CD4-positive, alpha-beta T cell treated with Interleukin-1 beta for 1 hour (primary cell): ENCODE measurements around the gene JPH3.

ENCODE experiments used
- DNase-seq, 2 donors: peaks; one replicate each; pipeline ENCODE4 v3.0.0-alpha.2; 2020 to 2022

The JPH3 gene

DNA sequence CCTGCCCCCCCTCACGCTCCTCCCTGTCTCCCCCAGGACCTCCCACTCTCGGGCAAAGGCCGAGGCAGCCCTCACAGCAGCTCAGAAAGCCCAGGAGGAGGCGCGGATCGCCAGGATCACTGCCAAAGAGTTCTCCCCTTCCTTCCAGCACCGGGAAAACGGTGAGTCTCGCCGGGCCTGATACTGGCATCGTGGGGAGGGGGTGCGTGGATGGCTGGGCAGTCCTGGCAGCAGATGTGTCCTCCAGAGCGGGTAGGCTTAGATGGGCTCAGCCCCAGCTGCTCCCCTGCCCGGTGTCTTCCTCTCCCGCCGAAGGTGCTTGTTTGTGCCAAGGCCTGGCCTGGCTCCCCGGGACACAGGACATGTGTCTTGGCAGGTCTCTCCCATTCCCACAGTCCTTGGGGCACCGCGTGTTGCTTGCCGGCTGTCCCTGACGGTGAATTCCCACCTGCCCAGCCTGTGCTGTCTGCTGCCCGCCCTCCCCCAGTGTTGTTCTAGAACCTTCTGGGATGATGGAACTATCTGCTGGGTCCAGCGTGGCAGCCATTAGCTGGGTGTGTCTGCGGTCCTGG, 81.9 kb downstream of the JPH3 start:
- no peak for DNase-seq

DNA sequence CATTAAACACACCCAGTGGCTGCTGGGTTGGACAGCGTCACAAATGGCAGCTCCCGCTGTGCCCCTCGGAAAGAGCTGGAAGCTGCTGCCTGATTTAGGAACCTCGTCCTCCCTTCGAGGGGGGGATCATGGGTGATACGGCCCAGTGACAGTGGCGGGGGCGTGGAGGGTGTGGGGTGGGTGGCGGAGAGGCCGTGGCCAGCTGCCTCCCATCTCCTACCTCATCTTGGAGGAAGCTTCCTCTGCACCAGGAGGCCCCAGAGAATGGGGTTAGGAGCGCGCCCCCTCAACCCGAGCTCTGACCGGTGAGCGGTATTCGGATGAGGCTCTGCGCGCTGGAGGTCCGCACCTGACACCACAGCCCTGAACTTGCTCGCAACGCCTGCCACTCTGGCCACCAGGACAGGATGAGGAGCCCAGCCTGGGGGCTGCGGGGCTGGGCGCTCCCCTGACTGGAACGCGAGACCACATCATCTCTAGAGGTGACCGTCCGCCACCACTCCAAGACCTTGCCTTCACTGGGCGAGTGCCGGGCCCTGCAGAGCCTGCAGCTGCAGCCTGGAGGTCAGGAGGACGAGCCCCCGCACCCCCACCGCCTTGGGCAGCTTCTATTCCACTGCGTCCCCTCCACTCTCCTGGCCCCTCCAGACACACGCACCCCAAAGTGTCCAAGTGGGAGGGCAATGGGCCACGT, 82.5 kb downstream of the JPH3 start:
- no peak for DNase-seq

DNA sequence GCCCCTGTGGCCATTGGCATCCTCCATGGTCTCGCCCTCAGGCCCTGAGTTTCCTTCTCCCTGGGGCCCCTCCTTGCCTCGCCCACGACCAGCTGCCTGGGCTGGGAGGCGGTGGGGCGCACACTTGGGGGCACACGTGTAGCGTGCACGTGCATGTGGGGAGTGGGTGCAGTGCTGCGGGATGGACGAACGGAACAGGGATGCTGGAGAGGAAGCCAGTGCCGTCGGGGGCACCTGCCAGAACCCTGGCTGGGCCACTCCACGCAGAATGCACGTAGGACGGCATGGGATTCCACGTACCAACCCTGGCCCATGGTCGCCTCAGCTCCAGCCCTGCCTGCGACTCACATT, 83.1 kb downstream of the JPH3 start:
- no peak for DNase-seq

DNA sequence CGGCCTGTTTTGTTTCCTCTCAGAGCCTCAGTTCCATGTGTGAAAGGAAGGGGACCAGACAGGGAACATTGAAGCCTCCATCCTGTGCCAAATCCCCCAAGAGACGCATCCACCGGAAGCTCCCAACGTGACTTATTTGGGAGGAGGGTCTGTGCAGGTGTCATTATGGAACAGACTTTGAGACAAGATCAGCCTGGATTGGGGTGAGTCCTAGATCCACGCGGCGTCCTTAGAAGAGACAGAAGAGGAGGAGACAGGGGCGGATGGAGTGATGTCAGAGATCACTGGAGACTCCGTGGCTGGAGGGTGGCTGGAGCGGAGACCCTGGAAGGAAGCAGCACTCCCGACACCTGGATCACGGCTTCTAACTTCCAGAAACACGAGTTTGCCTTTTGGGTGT, 83.5 kb downstream of the JPH3 start:
- DNase-seq: no peak

DNA sequence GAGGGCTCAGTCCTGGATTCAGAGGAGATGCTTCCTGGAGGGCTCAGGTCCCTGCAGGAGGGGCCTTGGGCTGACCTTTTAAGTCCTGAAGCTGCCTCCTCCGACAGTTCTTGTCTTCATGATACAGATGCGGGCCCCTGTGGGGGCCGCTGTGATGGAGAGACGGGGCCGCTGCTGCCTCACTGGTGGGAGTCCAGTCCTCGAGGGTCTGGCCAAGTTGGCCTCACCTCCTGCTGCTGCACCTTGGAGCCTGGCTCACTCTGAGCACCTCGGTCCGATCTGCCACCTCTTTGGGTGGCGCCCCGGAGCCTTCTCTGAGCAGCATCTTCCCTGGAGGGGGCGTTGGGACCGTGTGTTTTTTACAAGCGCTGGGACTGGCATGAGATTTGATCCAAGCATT, 84.4 kb downstream of the JPH3 start:
- DNase-seq: no peak

DNA sequence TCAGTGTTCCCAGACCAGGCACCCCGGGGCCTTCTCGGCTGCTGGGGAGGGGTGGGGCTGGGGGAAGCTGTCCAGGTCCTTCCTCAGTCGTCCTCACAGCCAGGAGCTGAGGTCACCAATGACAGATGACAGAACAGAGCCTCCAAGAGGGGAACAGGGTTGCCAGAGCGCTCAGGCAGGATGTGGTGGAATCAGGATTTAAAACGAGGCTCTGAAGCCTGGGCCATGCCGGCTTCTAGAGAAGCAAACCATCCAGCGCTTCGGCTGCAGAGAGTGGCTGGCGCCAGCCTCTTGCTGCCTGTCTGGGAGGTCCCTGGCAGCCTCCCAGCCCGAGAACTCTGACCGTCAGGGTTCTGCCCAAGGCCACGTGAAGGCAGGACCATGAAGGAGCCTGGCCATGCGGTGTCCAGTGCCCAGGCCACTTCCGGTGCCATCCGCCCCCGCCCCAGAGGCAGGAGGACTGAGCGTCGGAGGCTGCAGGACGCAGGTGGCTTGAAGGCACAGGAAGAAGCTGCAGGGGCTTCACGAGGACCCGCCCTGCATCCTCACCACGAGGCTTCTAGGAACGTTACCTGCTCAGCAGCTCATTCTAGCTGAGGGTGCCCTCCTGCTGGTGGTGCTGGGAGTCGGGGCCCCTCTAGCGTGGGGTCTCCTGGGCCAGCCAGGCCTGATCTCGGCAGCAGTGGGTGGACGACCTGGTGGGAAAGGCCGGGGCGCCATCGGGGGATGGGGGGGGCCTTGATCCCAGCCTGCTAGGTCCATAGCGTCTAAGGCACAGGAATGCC, 85.0 kb downstream of the JPH3 start:
- DNase-seq: no peak

DNA sequence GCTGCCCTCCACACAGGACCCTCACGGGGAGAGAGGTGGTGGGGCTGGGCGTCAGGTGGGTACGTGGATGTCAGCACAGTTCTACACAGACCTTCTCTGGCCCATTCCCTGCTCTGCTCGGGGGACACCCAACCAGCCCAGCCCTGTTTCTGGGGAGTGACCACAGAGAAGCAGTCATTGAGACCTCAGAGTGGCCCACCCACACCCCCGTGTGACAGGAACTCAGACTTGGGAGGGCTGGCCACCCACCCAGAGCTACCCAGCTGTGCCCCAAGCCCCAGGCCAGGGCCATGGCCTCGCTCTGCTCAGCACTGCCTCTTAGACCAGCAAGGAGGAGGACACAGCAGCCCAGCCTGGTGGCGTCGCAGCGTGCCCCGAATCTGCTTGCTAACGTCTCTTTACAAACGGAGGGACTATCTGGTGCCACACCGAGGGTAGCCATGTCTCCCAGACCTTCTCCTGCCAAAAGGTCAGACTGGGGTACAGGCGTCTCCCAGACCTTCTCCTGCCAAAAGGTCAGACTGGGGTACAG, 85.8 kb downstream of the JPH3 start:
- DNase-seq: no peak

DNA sequence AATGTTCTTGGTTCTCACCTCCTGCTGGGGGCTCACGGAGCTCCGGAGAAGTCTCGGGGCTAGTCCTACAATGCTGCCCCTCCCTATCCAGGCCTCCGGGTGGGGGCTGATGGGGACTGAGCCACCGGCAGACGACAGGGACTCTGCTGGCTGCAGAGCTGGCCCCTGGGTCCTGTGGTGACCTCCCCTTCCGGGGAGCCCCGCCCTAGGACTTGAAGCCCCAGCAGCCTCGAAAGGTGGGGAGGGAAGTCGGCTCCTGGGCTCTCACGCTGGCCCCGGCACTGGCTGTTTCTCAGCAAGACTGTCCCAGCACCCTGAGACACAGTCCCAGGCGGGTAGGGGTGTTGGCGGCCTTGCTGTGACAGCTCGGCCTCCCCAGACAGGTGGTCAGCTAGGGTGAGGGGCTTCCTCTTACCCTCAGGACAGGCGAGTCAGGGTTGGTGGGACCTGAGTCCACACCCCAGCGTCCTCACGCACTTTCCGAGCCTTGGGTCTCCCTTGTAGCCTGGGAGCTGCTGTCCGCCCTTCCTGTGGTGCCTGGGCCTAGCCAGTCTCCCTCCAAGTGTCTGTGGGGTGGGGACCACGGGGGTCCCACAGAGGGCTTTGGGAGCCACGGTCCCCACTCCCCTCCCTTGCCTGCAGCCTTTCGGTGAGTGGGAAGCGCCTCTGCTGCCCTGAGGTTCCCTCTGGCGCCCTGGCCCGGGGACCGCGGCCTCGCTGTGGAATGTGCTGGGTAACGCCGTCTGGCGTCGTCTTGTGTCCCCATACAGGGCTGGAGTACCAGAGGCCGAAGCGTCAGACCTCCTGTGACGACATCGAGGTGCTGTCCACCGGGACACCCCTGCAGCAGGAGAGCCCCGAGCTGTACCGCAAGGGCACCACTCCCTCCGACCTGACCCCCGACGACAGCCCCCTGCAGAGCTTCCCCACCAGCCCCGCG, 86.8 kb downstream of the JPH3 start:
- no peak for DNase-seq

DNA sequence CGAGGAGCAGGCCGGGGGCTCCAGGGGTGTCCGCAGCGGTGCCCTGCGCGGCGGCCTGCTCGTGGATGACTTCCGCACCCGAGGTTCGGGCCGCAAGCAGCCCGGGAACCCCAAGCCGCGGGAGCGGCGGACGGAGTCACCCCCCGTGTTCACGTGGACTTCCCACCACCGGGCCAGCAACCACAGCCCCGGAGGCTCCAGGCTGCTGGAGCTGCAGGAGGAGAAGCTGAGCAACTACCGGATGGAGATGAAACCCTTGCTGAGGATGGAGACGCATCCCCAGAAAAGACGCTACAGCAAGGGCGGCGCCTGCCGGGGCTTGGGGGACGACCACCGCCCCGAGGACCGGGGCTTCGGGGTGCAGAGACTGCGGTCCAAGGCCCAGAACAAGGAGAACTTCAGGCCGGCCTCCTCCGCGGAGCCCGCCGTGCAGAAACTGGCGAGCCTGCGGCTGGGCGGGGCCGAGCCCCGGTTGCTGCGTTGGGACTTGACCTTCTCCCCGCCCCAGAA, 87.7 kb downstream of the JPH3 start:
- DNase-seq: no peak

DNA sequence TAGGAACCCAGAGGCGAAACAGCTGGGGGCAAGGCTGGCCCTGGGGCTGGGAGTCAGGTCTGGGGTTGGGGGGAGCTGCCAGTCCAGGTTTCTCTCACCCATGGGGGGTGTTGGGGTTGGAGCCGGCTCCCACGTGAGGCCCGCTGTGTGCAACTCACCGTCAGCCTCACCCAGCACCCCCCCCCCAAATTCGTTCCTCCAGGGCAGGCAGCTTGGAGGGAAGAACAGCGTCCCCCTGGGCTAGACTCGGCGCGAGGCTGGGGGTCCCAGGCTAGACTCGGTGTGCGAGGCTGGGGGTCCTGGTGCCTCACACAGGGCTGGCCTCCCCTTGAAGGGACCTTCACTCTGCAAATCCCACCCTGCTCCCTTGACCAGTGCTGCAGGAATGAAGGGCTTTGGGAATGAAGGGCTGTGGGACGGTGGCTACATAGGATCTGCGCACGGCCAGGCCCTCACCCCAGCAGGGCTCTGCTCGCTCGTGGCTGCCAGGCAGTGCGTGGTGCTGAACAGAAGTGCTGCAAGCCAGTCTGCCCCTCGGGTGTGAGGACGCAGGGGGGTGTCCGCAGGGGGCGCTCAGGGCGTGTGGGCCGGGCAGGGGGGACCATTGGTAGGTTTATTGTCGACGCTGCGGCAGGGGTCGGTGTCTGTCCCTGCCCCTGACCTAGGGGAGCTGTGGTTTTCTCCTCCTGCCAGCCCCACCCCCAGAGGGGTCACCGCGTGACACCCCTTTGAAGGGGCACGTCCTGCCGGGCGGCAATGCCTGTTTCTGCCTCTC, 88.8 kb downstream of the JPH3 start:
- DNase-seq: no peak

DNA sequence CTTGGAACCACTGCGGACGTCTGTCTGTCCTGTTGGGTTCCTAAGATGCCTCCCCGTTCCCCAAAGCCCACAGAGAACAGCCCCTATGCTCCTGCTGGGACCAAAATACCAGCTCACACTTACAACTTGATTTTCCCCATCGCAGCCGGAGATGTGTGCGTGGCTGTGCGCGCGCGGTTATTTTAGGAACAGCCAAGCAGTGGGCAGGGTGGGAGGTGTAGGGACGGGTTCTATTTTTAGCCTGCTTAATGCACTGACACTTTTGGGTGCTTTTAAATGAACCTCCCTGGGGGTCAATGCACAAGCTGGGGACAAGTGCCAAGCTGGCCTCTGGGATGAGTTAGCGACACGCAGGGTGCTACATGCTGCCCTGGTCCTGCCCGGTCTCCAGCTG, 89.4 kb downstream of the JPH3 start:
- no peak for DNase-seq

DNA sequence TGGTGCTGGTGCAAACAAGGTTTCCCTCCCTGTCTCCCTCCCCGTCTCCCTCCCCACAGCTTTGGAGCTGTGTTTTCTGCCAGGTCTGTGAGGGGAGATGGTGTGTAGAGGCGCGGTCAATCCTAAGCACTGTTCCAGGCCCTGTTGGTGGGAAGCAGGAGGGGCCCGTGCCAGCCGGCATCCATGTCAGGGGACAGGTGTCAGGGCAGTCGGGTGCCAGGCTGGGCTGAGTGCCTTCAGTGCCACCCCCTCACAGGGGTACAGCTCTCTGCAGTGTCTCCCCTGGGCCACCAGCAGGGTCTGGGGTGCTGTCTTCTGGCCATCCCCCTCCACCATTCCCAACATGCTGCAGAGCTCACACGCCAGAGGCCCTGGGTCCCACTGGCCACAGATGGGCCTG, 89.9 kb downstream of the JPH3 start:
- DNase-seq: no peak

DNA sequence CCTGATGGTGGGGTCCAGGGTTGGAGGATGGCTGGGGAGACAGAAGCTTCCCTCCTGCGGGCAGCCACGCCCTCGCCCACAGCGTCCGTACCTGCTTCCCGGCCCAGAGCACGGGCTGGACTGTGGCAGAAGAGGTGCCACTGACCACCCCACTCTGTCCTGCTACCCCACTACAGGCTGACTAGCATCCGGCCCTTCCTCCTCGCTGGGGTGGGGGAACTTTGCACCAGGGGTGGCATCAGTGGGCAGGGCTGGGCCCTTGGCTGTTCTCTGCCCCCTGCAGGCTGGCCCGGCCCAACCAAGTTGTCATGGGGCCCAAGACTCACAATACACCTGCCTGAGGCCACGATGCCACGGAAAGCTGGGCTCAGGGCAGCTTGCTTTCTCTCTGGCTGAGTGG, 90.4 kb downstream of the JPH3 start:
- DNase-seq: no peak

DNA sequence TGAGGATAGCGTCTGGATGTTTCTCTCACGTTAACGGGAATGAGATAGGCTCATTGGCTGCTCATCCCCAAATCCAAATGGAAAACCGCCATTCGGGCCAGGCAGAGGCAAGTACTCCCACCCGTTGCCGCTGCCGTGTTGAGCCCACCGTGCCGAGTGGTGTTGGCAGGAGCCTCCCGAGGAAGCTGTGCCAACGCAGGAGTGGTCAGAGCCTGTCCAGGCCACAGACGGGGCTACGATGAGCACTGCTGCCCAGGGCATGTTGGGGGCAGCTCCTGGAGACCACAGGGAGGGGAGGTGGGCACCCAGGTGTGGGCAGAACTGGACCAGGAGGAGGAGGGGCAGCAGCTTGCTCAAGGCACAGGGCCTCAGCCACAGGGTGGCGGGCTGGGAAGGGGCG, 91.5 kb downstream of the JPH3 start:
- DNase-seq: no peak

DNA sequence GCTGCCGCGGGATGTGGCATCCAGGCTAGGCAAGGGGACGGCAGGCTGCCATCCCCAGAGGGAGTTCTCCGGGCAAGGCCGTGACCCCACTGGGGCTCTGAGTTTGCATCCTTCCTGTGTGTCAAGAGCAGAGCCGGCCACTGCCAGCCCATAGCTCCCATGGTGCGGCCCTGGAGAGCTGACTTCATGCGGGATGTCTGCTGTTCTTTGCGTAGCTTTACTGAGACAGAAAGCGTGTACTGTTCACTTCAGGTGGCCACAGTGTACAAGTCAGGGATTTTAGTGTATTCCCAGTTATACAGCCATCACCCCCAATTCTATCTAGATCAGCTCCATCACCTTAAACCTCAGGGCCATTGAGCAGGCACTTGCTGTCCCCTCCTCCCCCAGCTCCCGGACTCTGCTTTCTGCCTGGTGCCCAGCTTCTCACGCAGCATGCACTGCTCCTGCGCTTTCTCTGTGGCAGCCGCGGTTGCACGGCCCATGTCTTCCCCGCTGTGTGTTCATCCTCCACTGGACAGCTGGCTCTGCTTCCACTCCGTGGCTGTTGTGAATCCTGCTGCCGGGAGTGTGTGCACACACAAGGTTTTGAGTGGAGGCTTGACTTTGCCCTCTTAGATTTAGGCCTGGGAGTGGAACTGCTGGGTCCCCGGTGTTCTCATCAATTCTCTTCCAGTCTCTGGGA, 92.3 kb downstream of the JPH3 start:
- no peak for DNase-seq

DNA sequence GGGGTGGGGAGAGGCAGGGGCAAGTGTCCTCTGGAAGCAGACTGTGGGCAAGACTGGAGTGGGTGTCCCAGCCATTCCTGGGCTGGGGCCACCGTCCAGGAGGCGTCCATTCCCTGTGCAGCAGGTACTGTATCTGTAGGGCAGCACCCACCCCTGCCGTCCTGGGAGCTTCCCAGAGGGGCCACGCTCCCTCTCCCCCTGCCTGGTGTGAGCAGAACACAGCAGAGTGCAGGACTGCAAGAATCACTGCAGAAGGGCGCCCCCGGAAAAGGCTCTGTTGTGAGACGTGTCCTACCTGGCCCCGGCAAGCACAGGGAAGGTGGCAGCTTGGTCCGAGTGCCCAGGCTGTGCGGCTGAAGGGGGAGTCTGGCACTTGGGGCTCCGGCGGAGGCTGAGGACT, 93.2 kb downstream of the JPH3 start:
- DNase-seq: no peak

DNA sequence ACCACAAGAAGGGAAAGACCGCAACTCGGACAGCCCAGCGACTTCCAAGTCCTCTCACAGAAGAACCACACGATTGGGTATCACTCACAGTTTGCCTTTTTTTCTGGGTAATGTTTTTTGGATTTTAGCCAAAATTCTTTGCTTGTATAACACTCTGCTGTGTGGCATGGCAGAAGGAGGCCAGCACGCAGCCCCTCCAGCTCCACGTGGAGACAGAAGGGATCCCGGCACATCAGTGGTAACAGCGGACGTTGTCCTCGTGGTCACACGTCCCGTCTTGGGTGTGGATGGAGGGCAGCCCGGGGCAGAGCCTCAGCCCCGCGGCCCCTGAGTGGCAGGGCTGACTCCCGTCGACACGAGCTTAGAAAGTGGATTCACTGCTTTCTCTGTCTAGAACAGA, 94.4 kb downstream of the JPH3 start:
- DNase-seq: no peak

DNA sequence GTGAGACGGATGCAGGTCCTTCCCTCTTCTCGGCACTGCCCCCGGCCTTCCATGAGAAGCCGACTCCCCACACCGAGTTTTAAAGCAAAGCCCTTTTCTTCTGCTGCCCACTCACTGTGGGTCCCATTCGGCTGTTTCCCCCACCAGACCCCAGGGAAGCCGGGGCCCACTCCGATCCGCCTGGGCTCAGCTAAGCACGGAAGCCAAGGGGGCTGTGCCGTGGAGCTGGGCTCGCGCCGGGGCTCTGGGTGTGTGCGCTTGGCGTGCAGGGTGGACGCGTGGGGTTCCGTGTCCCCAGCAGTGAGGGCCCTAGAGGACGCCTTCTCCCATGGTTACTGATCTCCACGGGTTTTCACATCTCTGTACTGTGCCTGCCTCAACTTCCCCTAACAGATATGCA, 94.9 kb downstream of the JPH3 start:
- DNase-seq: no peak

DNA sequence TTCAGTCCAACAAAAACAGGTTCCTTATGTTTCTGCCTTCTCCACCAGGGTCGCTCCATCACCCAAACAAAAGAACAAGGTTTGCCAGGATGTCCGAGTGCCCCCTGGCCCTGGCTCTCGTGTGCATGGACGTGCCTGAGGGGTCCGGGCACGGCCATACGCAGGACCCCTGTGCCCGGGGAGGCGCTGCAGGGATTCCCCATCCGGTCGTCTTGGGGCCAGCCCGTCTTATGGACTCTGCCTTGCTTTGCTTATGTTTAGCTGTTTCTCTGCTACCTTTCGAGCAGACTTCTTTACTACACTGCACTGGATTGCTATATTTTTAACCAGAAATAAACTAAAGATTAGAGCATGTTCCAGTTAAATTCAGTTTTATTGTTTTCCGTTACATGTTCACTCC, 95.5 kb downstream of the JPH3 start:
- DNase-seq: no peak

DNA sequence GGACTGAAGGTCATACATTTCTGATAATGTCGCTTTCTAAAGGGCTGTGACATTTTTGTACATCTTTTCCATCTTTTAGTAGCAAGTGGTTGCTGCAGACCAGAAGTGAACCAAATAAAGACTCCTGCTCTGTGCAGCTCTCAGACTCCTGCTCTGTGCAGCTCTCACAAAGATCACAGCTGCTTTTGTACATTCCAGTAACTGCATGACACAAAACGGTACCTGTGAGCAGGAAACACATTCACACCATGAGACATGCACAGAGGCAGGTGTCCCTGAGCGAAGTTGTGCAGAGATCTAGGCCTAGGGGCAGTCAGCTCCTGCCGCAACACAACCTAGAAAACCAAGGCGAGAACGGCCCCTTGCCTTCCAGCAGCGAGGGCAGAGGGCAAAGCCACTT, 95.9 kb downstream of the JPH3 start:
- no peak for DNase-seq

DNA sequence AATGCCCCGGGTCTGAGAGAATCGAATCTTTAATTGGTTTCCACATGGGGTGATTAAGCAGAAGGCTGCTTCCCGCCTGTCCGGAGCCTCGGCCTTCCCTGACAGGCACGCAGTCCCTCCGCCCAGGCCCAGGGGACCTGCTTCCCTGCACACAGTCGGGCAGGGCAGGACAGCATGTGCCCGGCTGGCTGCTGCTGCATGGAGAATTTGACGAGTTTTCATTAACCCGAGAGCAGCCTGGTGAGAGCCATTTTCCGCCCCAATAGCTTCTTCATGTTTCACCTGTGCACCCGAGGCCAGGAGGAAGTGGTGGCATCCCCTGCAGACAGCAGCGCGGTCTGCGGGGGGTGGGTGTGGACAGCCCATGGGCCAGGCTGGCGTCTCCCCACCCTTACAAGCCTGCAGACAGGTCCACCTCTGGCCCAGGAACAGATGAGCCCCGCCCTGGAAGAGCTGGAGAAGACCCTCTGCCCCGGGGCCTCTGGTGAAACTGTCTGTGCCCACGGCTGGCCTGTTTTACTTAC, 96.4 kb downstream of the JPH3 start:
- no peak for DNase-seq
